Measurements from ENCODE around the gene PGF.

GRCh38 chr14:74935360-74935680 lies 20.1 kb downstream of the PGF start:
- TF ChIP-seq, protein P1, sequence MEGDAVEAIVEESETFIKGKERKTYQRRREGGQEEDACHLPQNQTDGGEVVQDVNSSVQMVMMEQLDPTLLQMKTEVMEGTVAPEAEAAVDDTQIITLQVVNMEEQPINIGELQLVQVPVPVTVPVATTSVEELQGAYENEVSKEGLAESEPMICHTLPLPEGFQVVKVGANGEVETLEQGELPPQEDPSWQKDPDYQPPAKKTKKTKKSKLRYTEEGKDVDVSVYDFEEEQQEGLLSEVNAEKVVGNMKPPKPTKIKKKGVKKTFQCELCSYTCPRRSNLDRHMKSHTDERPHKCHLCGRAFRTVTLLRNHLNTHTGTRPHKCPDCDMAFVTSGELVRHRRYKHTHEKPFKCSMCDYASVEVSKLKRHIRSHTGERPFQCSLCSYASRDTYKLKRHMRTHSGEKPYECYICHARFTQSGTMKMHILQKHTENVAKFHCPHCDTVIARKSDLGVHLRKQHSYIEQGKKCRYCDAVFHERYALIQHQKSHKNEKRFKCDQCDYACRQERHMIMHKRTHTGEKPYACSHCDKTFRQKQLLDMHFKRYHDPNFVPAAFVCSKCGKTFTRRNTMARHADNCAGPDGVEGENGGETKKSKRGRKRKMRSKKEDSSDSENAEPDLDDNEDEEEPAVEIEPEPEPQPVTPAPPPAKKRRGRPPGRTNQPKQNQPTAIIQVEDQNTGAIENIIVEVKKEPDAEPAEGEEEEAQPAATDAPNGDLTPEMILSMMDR (IDR thresholded peaks at IDR 0.05; ENCODE audit: insufficient read depth, low read length): no peak
- TF ChIP-seq REST (IDR thresholded peaks at IDR 0.05; ENCODE audit: insufficient replicate concordance, low read depth) (no peak), POLR2AphosphoS5 (IDR thresholded peaks at IDR 0.05; ENCODE audit: low read depth) (no peak), GABPA (IDR thresholded peaks at IDR 0.05; ENCODE audit: low read depth) (no peak), SPI1 (IDR thresholded peaks at IDR 0.05; ENCODE audit: borderline replicate concordance, low read depth) (no peak)

Data from HL-60 (cell line).